ENCODE results near the gene SLC39A8. TPM values are rescaled to one million over a fixed set of nuclear protein-coding genes. Genes with fewer than 3 reads are reported as not detected.

The SLC39A8 gene
- total RNA-seq, 1 donor from 2014 or later, result 80.4 TPM

GRCh38 chr4:102222838-102223409 lies 122.4 kb downstream of the SLC39A8 start:
- intact Hi-C loops (cut with micrococcal nuclease), result no loop called here
- Mint-ChIP-seq H3K9me3 (peaks cover 6% of the 10 kb centered on the region), H3K27ac (no peak overlapping the region), H3K4me1 (no peaks in the 10 kb centered on the region), H3K4me3 (no peak overlapping the region), H3K27me3 (no peaks in the 10 kb centered on the region), H3K36me3 (ENCODE audit: low read depth) (no peaks in the 10 kb centered on the region)
- DNase-seq, result no peak

GRCh38 chr4:102219129-102219528 lies 126.2 kb downstream of the SLC39A8 start:
- Mint-ChIP-seq H3K36me3 (ENCODE audit: low read depth) (no peaks in the 10 kb centered on the region), H3K4me3 (no peak overlapping the region), H3K27ac (no peak overlapping the region), H3K4me1 (no peaks in the 10 kb centered on the region), H3K27me3 (peaks cover 7% of the 10 kb centered on the region), H3K9me3 (no peaks in the 10 kb centered on the region)
- intact Hi-C loops (cut with micrococcal nuclease), result no loop called here
- DNase-seq, result no peak

- H3K4me1 Mint-ChIP-seq, result no peaks in the 10 kb centered on the region
- DNase-seq, result no peak
- H3K9me3 Mint-ChIP-seq, result no peaks in the 10 kb centered on the region
- no peaks in the 10 kb centered on the region for H3K36me3 Mint-ChIP-seq (ENCODE audit: low read depth)
- no peak overlapping the region for H3K27ac Mint-ChIP-seq
- intact Hi-C loops (cut with micrococcal nuclease), result no loop called here
- H3K4me3 Mint-ChIP-seq, result no peak overlapping the region
- peaks cover 9% of the 10 kb centered on the region for H3K27me3 Mint-ChIP-seq
Measured at GRCh38 chr4:102218656-102219055, 126.6 kb downstream of the SLC39A8 start.

- H3K4me3 Mint-ChIP-seq, result no peak overlapping the region
- no peaks in the 10 kb centered on the region for H3K9me3 Mint-ChIP-seq
- no peaks in the 10 kb centered on the region for H3K4me1 Mint-ChIP-seq
- H3K36me3 Mint-ChIP-seq (ENCODE audit: low read depth), result no peaks in the 10 kb centered on the region
- intact Hi-C loops (cut with micrococcal nuclease), result no loop called here
- DNase-seq, result no peak
- peaks cover 9% of the 10 kb centered on the region for H3K27me3 Mint-ChIP-seq
- H3K27ac Mint-ChIP-seq, result no peak overlapping the region
Measured at GRCh38 chr4:102217775-102218355, 127.4 kb downstream of the SLC39A8 start.

GRCh38 chr4:102217345-102217744 lies 127.9 kb downstream of the SLC39A8 start:
- no peak for DNase-seq
- H3K4me3 Mint-ChIP-seq, result no peak overlapping the region
- intact Hi-C loops (cut with micrococcal nuclease), result no loop called here
- no peaks in the 10 kb centered on the region for H3K4me1 Mint-ChIP-seq
- no peak overlapping the region for H3K27ac Mint-ChIP-seq
- H3K27me3 Mint-ChIP-seq, result peaks cover 9% of the 10 kb centered on the region
- H3K9me3 Mint-ChIP-seq, result no peaks in the 10 kb centered on the region
- H3K36me3 Mint-ChIP-seq (ENCODE audit: low read depth), result no peaks in the 10 kb centered on the region

GRCh38 chr4:102216666-102217065 lies 128.6 kb downstream of the SLC39A8 start:
- intact Hi-C loops (cut with micrococcal nuclease), result no loop called here
- Mint-ChIP-seq H3K9me3 (no peaks in the 10 kb centered on the region), H3K4me1 (no peaks in the 10 kb centered on the region), H3K27me3 (peaks cover 9% of the 10 kb centered on the region), H3K4me3 (no peak overlapping the region), H3K27ac (no peak overlapping the region), H3K36me3 (ENCODE audit: low read depth) (no peaks in the 10 kb centered on the region)
- DNase-seq, result no peak

GRCh38 chr4:102213031-102213430 lies 132.3 kb downstream of the SLC39A8 start:
- Mint-ChIP-seq H3K4me1 (no peaks in the 10 kb centered on the region), H3K9me3 (peaks cover 6% of the 10 kb centered on the region)

More at GRCh38 chr4:102213031-102213430, 132.3 kb downstream of the SLC39A8 start:
- intact Hi-C loops (cut with micrococcal nuclease), result no loop called here
- no peak overlapping the region for H3K27ac Mint-ChIP-seq
- DNase-seq, result no peak
- no peaks in the 10 kb centered on the region for H3K36me3 Mint-ChIP-seq (ENCODE audit: low read depth)
- no peak overlapping the region for H3K4me3 Mint-ChIP-seq
- H3K27me3 Mint-ChIP-seq, result peaks cover 9% of the 10 kb centered on the region

Other genes starting within 250 kb of the SLC39A8 start
- 146 and 148 TPM in 2 replicates for gene NFKB1, start 155.9 kb upstream of the SLC39A8 start, total RNA-seq

Data from activated CD4-positive, alpha-beta T cell treated with anti-CD3 and anti-CD28 coated beads, Interleukin-2, amount 10 ng/mL, durations not matched to agents 24 days and 14 days (primary cell).